HCT116 (cell line): ENCODE measurements around the gene DAP. TPM values are rescaled to one million over a fixed set of nuclear protein-coding genes. Genes with fewer than 3 reads are reported as not detected.

Source experiments
- ATAC-seq: fragments of 200-7000 bp; cut with Tn5 transposase; 2 replicates; pipeline ENCODE4 v1.9.1; 2020; ENCODE audit warnings: mild to moderate bottlenecking, moderate library complexity
- BruUV-seq: library from RNA; stranded (reverse); fragments of 400-500 nt; replicated peaks from 2 replicates; lab custom pipeline; 2021; lab: Mats Ljungman, UMichigan
- CTCF ChIA-PET: fragments of 300-600 bp; sonication (Branson Sonifier 250); formaldehyde crosslinking; loops from one replicate; lab custom pipeline; 2021; ENCODE audit warnings: antibody characterized with exemption; lab: Charles Lee
- POLR2A ChIA-PET: fragments of 300-600, 350-600 bp; sonication (Branson Sonifier 250); formaldehyde crosslinking; loops from one replicate; lab custom pipeline; 2021; ENCODE audit warnings: antibody characterized with exemption; lab: Charles Lee
- RAD21 ChIA-PET, 2 experiments: fragments of 300-600 bp; sonication (Branson Sonifier 250); formaldehyde crosslinking; loops; one replicate each; lab custom pipeline; 2023; ENCODE audit warnings: low total read pairs in 2 of 2; ENCODE audit not compliant: uncharacterized antibody in 2 of 2, unreplicated experiment in 2 of 2, low non-redundant PET in 1 of 2; lab: Charles Lee
- DNase-seq: peaks from one replicate; pipeline ENCODE4 v3.0.0-alpha.2; 2010; ENCODE audit warnings: low read depth, low spot score
- H2AFZ ChIP-seq: fragments of 200-600 bp; shearing (Covaris generic), sonication (generic); 2 replicates; pipeline ENCODE4 v1.6.1; 2017; ENCODE audit warnings: low read depth, mixed run types, mixed read lengths, antibody characterized with exemption, low read length; ENCODE audit not compliant: poor library complexity, severe bottlenecking
- H3K27ac ChIP-seq: 2 replicates; pipeline ENCODE4 v1.5.1; 2012; ENCODE audit warnings: low read depth, low read length
- H3K27me3 ChIP-seq: fragments of 200-600 bp; sonication (generic); 2 replicates; pipeline ENCODE4 v1.6.1; 2016; ENCODE audit warnings: mixed run types, low read length, mixed read lengths; ENCODE audit not compliant: insufficient read depth
- H3K36me3 ChIP-seq, 2 experiments: fragments of 200-500 bp in 1 of 2; fragments of 200-600 bp in 1 of 2; sonication (Bioruptor generic) in 1 of 2; sonication (generic) in 1 of 2; 2 replicates each; pipeline versions ENCODE4 v1.5.1 to v1.6.1; 2014 to 2016; ENCODE audit warnings: low read length in 2 of 2, inconsistent platforms in 1 of 2, mixed read lengths in 1 of 2, mixed run types in 1 of 2; ENCODE audit not compliant: insufficient read depth in 2 of 2, control insufficient read depth in 1 of 2
- H3K4me1 ChIP-seq, 2 experiments: fragments of 200-600 bp in 1 of 2; sonication (generic) in 1 of 2; 2 replicates each; pipeline versions ENCODE4 v1.5.1 to v1.6.1; 2012 to 2017; ENCODE audit warnings: low read length in 2 of 2, inconsistent platforms in 1 of 2, mild to moderate bottlenecking in 1 of 2, mixed read lengths in 1 of 2, mixed run types in 1 of 2, moderate library complexity in 1 of 2; ENCODE audit not compliant: insufficient read depth in 2 of 2, control insufficient read depth in 1 of 2
- H3K4me2 ChIP-seq: fragments of 200-600 bp; sonication (generic); 2 replicates; pipeline ENCODE4 v1.6.1; 2017; ENCODE audit warnings: mixed run types, low read length, mixed read lengths
- H3K4me3 ChIP-seq, 2 experiments: fragments of 200-600 bp in 1 of 2; sonication (generic) in 1 of 2; replicated peaks in 1 of 2; 2 replicates each; pipeline ENCODE4 v1.5.1; 2011 to 2016; ENCODE audit warnings: low read length in 2 of 2, control low read depth in 1 of 2, low read depth in 1 of 2, mild to moderate bottlenecking in 1 of 2, mixed read lengths in 1 of 2, mixed run types in 1 of 2
- H3K79me2 ChIP-seq: fragments of 200-600 bp; sonication (generic); 2 replicates; pipeline ENCODE4 v1.6.1; 2017; ENCODE audit warnings: mild to moderate bottlenecking, mixed run types, low read length, moderate library complexity, mixed read lengths; ENCODE audit not compliant: insufficient read depth
- H3K9ac ChIP-seq: fragments of 200-600 bp; sonication (generic); 2 replicates; pipeline ENCODE4 v1.6.1; 2016; ENCODE audit warnings: low read length, mixed read lengths
- H3K9me2 ChIP-seq: fragments of 200-600 bp; sonication (generic), shearing (Covaris generic); 2 replicates; pipeline ENCODE4 v1.6.1; 2017; ENCODE audit warnings: mixed run types, mild to moderate bottlenecking, moderate library complexity; ENCODE audit not compliant: insufficient read depth
- H3K9me3 ChIP-seq, 2 experiments: fragments of 200-500 bp in 1 of 2; fragments of 200-600 bp in 1 of 2; sonication (Bioruptor generic) in 1 of 2; sonication (generic) in 1 of 2; 2 replicates each; pipeline ENCODE4 v1.6.1; 2014 to 2017; ENCODE audit warnings: low read length in 2 of 2, mixed read lengths in 2 of 2, inconsistent platforms in 1 of 2, low read depth in 1 of 2, mild to moderate bottlenecking in 1 of 2, mixed run types in 1 of 2, moderate library complexity in 1 of 2; ENCODE audit not compliant: control insufficient read depth in 1 of 2, insufficient read depth in 1 of 2
- H4K20me1 ChIP-seq: fragments of 200-600 bp; sonication (generic), shearing (Covaris generic); 2 replicates; pipeline ENCODE4 v1.6.1; 2017; ENCODE audit warnings: mixed run types, mild to moderate bottlenecking, moderate library complexity; ENCODE audit not compliant: insufficient read depth
- CBX3 ChIP-seq: IDR thresholded peaks from 2 replicates; pipeline ENCODE4 v1.6.1; 2012; ENCODE audit warnings: low read depth
- CEBPB ChIP-seq: IDR thresholded peaks from 2 replicates; pipeline ENCODE4 v1.6.1; 2012; ENCODE audit warnings: low read depth
- EGR1 ChIP-seq: IDR thresholded peaks from 2 replicates; pipeline ENCODE4 v1.6.1; 2012; ENCODE audit warnings: low read depth
- ELF1 ChIP-seq: IDR thresholded peaks from 2 replicates; pipeline ENCODE4 v1.6.1; 2012; ENCODE audit warnings: low read depth, borderline replicate concordance
- EZH2phosphoT487 ChIP-seq: fragments of 200-600 bp; IDR thresholded peaks from 2 replicates; pipeline ENCODE4 v1.6.1; 2018; ENCODE audit warnings: antibody characterized with exemption, borderline replicate concordance
- JUND ChIP-seq: IDR thresholded peaks from 2 replicates; pipeline ENCODE4 v1.6.1; 2012
- POLR2A ChIP-seq: IDR thresholded peaks from 2 replicates; pipeline ENCODE4 v1.7.0; 2011; ENCODE audit warnings: borderline replicate concordance; ENCODE audit not compliant: insufficient read depth, insufficient read length; ENCODE audit errors: extremely low read depth
- POLR2AphosphoS5 ChIP-seq: IDR thresholded peaks from 2 replicates; pipeline ENCODE4 v1.6.1; 2011; ENCODE audit warnings: mild to moderate bottlenecking, low read depth, low read length, moderate library complexity
- RAD21 ChIP-seq: IDR thresholded peaks from 2 replicates; pipeline ENCODE4 v1.6.1; 2012; ENCODE audit warnings: low read depth, mild to moderate bottlenecking
- SP1 ChIP-seq: IDR thresholded peaks from 2 replicates; pipeline ENCODE4 v1.6.1; 2012; ENCODE audit warnings: low read depth
- SRF ChIP-seq: IDR thresholded peaks from 2 replicates; pipeline ENCODE4 v1.6.1; 2012; ENCODE audit warnings: low read depth
- ZFX ChIP-seq: fragments of 450-650 bp; IDR thresholded peaks from 2 replicates; pipeline ENCODE4 v1.6.1; 2017
- ZNF274 ChIP-seq: fragments of 200-500 bp; sonication (Bioruptor generic); IDR thresholded peaks from 2 replicates; pipeline ENCODE4 v1.6.1; 2014; ENCODE audit warnings: mild to moderate bottlenecking, low read depth, low read length, inconsistent platforms
- intact Hi-C: fragments of 100-400 bp; cut with micrococcal nuclease; formaldehyde crosslinking; loops from 2 replicates; pipeline ENCODE4 v1.10.0; 2022
- total RNA-seq: library from RNA; stranded (reverse); gene quantifications from one replicate; pipeline ENCODE4 v1.2.1, GENCODE V29; 2021; ENCODE audit not compliant: unreplicated experiment
- TF ChIP-seq, protein P1 (sequence below): IDR thresholded peaks from 2 replicates; pipeline ENCODE4 v1.6.1; 2012
- TF ChIP-seq, protein P2 (sequence below): IDR thresholded peaks from 2 replicates; pipeline ENCODE4 v1.6.1; 2012
- TF ChIP-seq, protein P3 (sequence below): IDR thresholded peaks from 2 replicates; pipeline ENCODE4 v1.6.1; 2011; ENCODE audit warnings: mild to moderate bottlenecking, low read length, moderate library complexity; ENCODE audit not compliant: insufficient replicate concordance; ENCODE audit errors: extremely low read depth
- TF ChIP-seq, protein P4 (sequence below), 3 experiments: fragments of 200-600 bp in 1 of 3; sonication (generic) in 1 of 3; IDR thresholded peaks in 2 of 3; conservative IDR thresholded peaks in 1 of 3; 2 replicates each; pipeline ENCODE4 v1.5.1; 2012 to 2017; ENCODE audit warnings: low read depth in 2 of 3, low read length in 2 of 3, antibody characterized with exemption in 1 of 3, borderline replicate concordance in 1 of 3, control low read depth in 1 of 3, mild to moderate bottlenecking in 1 of 3, mixed read lengths in 1 of 3, mixed run types in 1 of 3, moderate library complexity in 1 of 3; ENCODE audit not compliant: insufficient read depth in 1 of 3

DAP gene
- total RNA-seq, 1 experiment from 2014 or later, result 59.1 TPM

DNA sequence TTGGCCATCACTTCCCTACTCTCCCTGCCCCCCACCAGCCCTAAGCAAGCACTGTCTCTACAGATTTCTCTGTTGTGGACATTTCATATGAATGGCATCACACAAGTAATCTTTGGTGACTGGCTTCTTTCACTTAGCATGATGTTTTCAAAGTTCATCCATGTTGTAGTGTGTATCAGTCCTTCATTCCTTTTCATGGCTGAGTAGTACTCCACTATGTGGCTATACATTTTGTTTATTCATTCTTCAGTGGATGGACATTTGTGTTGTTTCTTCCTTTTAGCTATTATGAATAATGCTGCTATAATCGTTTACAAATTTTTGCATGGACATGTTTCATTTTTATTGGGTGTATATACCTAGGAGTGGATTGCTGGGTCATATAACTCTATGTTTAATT, 84.1 kb downstream of the DAP start:
- ChIA-PET POLR2A (no interaction called here), CTCF (no interaction called here), RAD21 (no interaction called here)
- Histone ChIP-seq H3K27me3 (no peaks in the 10 kb centered on the region), H3K9me2 (no peaks in the 10 kb centered on the region), H3K9ac (no peak overlapping the region), H3K79me2 (no peaks in the 10 kb centered on the region), H3K27ac (no peak overlapping the region), H3K4me2 (no peak overlapping the region), H3K36me3 (peaks cover 0 to 3% of the 10 kb centered on the region in 2 experiments; a peak in 2 of 4 replicates), H3K4me3 (no peak overlapping the region), H2AFZ (no peak overlapping the region), H4K20me1 (no peaks in the 10 kb centered on the region), H3K9me3 (no peaks in the 10 kb centered on the region), H3K4me1 (no peaks in the 10 kb centered on the region)
- no TSS peak for BruUV-seq
- no peak for DNase-seq
- ATAC-seq, result no peak
- no peak for TF ChIP-seq ZNF274
- no peak for TF ChIP-seq POLR2AphosphoS5
- no peak for TF ChIP-seq ELF1
- no peak for TF ChIP-seq EZH2phosphoT487
- TF ChIP-seq, protein P1, sequence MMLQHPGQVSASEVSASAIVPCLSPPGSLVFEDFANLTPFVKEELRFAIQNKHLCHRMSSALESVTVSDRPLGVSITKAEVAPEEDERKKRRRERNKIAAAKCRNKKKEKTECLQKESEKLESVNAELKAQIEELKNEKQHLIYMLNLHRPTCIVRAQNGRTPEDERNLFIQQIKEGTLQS, result no peak
- TF ChIP-seq, protein P2, sequence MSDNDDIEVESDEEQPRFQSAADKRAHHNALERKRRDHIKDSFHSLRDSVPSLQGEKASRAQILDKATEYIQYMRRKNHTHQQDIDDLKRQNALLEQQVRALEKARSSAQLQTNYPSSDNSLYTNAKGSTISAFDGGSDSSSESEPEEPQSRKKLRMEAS, result no peak
- no peak for TF ChIP-seq JUND
- TF ChIP-seq CEBPB, result no peak
- TF ChIP-seq RAD21, result no peak
- TF ChIP-seq SP1, result no peak
- no peak for TF ChIP-seq SRF
- TF ChIP-seq ZFX, result no peak
- no peak for TF ChIP-seq POLR2A
- no peak for TF ChIP-seq CBX3
- TF ChIP-seq, protein P3, sequence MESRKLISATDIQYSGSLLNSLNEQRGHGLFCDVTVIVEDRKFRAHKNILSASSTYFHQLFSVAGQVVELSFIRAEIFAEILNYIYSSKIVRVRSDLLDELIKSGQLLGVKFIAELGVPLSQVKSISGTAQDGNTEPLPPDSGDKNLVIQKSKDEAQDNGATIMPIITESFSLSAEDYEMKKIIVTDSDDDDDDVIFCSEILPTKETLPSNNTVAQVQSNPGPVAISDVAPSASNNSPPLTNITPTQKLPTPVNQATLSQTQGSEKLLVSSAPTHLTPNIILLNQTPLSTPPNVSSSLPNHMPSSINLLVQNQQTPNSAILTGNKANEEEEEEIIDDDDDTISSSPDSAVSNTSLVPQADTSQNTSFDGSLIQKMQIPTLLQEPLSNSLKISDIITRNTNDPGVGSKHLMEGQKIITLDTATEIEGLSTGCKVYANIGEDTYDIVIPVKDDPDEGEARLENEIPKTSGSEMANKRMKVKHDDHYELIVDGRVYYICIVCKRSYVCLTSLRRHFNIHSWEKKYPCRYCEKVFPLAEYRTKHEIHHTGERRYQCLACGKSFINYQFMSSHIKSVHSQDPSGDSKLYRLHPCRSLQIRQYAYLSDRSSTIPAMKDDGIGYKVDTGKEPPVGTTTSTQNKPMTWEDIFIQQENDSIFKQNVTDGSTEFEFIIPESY, result no peak
- no peak for TF ChIP-seq EGR1
- TF ChIP-seq, protein P4, sequence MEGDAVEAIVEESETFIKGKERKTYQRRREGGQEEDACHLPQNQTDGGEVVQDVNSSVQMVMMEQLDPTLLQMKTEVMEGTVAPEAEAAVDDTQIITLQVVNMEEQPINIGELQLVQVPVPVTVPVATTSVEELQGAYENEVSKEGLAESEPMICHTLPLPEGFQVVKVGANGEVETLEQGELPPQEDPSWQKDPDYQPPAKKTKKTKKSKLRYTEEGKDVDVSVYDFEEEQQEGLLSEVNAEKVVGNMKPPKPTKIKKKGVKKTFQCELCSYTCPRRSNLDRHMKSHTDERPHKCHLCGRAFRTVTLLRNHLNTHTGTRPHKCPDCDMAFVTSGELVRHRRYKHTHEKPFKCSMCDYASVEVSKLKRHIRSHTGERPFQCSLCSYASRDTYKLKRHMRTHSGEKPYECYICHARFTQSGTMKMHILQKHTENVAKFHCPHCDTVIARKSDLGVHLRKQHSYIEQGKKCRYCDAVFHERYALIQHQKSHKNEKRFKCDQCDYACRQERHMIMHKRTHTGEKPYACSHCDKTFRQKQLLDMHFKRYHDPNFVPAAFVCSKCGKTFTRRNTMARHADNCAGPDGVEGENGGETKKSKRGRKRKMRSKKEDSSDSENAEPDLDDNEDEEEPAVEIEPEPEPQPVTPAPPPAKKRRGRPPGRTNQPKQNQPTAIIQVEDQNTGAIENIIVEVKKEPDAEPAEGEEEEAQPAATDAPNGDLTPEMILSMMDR (IDR thresholded peaks at IDR 0.05 in 2 of 3, conservative IDR thresholded peaks at IDR 0.05 in 1 of 3; ENCODE audit: borderline replicate concordance in 1 of 3, insufficient read depth in 1 of 3, low read depth in 2 of 3, low read length in 2 of 3), result no peak
- intact Hi-C loops, result no loop called here
